ENCODE results near the gene MBD6.

Gene MBD6

DNA sequence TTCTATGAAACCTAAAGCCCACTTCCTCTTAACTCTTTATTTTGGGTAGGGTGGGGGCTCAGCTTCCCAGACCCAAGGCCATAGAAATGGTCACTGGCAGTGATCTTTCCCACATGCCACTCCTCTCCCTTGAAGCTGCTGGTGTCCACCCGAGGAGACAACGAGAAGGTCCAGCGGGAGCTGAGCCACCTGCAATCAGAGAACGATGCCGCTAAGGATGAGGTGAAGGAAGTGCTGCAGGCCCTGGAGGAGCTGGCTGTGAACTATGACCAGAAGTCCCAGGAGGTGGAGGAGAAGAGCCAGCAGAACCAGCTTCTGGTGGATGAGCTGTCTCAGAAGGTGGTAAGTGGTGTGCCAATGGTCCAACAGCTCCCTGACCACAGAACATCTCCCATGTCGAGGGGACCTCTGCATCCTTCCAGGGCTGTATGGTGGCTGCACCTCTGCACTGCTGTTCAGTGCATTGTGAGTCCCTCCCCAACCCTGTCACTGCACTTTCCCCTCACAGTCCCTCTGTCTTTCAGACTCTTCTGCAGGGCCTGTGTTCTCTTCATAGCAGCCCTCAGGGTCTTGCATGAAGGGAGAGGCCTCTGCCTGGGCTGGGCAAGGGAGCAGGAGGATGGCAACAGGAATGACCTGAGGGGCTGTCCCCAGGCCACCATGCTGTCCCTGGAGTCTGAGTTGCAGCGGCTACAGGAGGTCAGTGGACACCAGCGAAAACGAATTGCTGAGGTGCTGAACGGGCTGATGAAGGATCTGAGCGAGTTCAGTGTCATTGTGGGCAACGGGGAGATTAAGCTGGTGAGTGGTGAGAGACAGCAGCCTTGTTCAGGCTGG lies 49.5 kb downstream of the MBD6 start:
- Mint-ChIP-seq H3K4me1 (no peaks in the 10 kb centered on the region), H3K4me3 (no peak overlapping the region), H3K27me3 (peaks cover 19% of the 10 kb centered on the region), H3K9me3 (no peaks in the 10 kb centered on the region), H3K27ac (ENCODE audit: low read depth) (no peak overlapping the region), H3K36me3 (ENCODE audit: insufficient read depth) (peaks cover 2% of the 10 kb centered on the region)
- DNase-seq (ENCODE audit: low spot score in 2 of 2) (no peak), ATAC-seq (replicated peaks; ENCODE audit: extremely low read depth, poor library complexity, severe bottlenecking) (no peak)

DNA sequence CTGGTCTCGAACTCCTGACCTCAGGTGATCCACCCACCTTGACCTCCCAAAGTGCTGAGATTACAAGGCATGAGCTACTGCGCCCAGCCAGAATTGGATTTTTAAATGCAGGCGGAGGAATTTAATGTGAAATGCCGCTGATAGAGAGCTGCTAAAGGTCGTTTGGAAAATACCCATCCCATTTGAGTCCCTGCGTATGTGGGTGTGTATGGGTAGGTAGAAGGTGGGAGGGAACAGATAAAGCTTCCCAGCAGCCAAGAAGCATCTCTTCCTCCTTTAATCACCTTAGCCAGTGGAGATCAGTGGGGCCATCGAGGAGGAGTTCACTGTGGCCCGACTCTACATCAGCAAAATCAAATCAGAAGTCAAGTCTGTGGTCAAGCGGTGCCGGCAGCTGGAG lies 52.2 kb downstream of the MBD6 start:
- peaks cover 2% of the 10 kb centered on the region for H3K27me3 Mint-ChIP-seq
- DNase-seq (ENCODE audit: low spot score in 2 of 2) (no peak), ATAC-seq (replicated peaks; ENCODE audit: extremely low read depth, poor library complexity, severe bottlenecking) (no peak)
- H3K4me1 Mint-ChIP-seq, result no peaks in the 10 kb centered on the region
- no peak overlapping the region for H3K27ac Mint-ChIP-seq (ENCODE audit: low read depth)
- H3K9me3 Mint-ChIP-seq, result no peaks in the 10 kb centered on the region
- H3K4me3 Mint-ChIP-seq, result no peak overlapping the region
- peaks cover 2% of the 10 kb centered on the region for H3K36me3 Mint-ChIP-seq (ENCODE audit: insufficient read depth)

DNA sequence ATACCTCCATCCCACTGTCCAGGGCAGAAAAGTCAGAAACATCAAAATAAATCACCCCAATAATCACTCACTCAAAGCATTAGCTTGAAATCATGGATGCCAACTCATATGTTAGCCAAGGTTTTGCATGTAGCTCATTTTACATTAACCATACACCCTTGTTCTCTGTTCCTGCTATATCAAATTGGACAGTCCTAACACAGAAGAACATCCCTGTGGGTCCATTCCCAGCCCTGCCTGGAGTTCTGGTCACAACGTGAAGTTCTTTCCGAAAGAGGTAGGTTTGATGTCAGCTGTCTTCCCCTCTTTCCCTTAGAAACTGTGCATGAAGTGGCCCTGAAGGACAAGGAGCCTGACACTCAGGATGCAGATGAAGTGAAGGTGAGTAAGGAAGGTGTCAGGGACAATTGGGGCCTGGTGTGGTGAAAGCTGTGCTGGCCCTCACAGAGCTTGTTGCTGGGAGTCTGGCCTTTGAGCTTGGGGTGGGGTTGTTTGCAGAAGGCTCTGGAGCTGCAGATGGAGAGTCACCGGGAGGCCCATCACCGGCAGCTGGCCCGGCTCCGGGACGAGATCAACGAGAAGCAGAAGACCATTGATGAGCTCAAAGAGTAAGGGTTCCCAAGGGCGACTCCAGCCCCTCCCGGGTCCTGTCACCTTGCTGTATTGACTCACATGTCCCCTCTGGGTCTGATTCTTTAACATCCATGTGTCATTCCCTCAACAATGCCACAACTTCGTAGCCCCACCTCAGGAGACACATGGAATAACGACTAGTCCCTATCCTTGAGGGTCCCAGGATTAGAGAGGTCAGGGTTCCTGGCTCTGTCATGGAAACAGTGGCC lies 53.4 kb downstream of the MBD6 start:
- DNase-seq (ENCODE audit: low spot score in 2 of 2) (no peak), ATAC-seq (replicated peaks; ENCODE audit: extremely low read depth, poor library complexity, severe bottlenecking) (no peak)
- Mint-ChIP-seq H3K9me3 (no peaks in the 10 kb centered on the region), H3K4me3 (no peak overlapping the region), H3K4me1 (no peaks in the 10 kb centered on the region), H3K27me3 (no peaks in the 10 kb centered on the region), H3K27ac (ENCODE audit: low read depth) (no peak overlapping the region), H3K36me3 (ENCODE audit: insufficient read depth) (peaks cover 2% of the 10 kb centered on the region)

- Mint-ChIP-seq H3K9me3 (no peaks in the 10 kb centered on the region), H3K27ac (ENCODE audit: low read depth) (no peak overlapping the region), H3K27me3 (no peaks in the 10 kb centered on the region), H3K4me3 (no peak overlapping the region), H3K4me1 (no peaks in the 10 kb centered on the region), H3K36me3 (ENCODE audit: insufficient read depth) (peaks cover 2% of the 10 kb centered on the region)
- DNase-seq (ENCODE audit: low spot score in 2 of 2) (no peak), ATAC-seq (replicated peaks; ENCODE audit: extremely low read depth, poor library complexity, severe bottlenecking) (no peak)
These were observed 54.1 kb downstream of the MBD6 start for GRCh38 chr12:57576613-57577160.

- H3K36me3 Mint-ChIP-seq (ENCODE audit: insufficient read depth), result peaks cover 2% of the 10 kb centered on the region
- no peaks in the 10 kb centered on the region for H3K9me3 Mint-ChIP-seq
- ATAC-seq (replicated peaks; ENCODE audit: extremely low read depth, poor library complexity, severe bottlenecking) (no peak), DNase-seq (ENCODE audit: low spot score in 2 of 2) (no peak)
- H3K27ac Mint-ChIP-seq (ENCODE audit: low read depth), result no peak overlapping the region
- peaks cover 2% of the 10 kb centered on the region for H3K4me1 Mint-ChIP-seq
- peaks cover 4% of the 10 kb centered on the region for H3K27me3 Mint-ChIP-seq
- no peak overlapping the region for H3K4me3 Mint-ChIP-seq
These were observed 55.5 kb downstream of the MBD6 start for GRCh38 chr12:57577981-57578758.

- peaks cover 8% of the 10 kb centered on the region for H3K4me1 Mint-ChIP-seq
- no peaks in the 10 kb centered on the region for H3K36me3 Mint-ChIP-seq (ENCODE audit: insufficient read depth)
- no peak overlapping the region for H3K4me3 Mint-ChIP-seq
- H3K27ac Mint-ChIP-seq (ENCODE audit: low read depth), result no peak overlapping the region
- DNase-seq (ENCODE audit: low spot score in 2 of 2), result no peak
- no peak for ATAC-seq (replicated peaks; ENCODE audit: extremely low read depth, poor library complexity, severe bottlenecking)
- H3K27me3 Mint-ChIP-seq, result peaks cover 10% of the 10 kb centered on the region
- H3K9me3 Mint-ChIP-seq, result no peaks in the 10 kb centered on the region
These were observed 56.4 kb downstream of the MBD6 start for GRCh38 chr12:57579011-57579410.
